HG02759 (cell line): ENCODE data around the gene BPI.
"Not testable (repeated sequence)": the region's sequence is repeated elsewhere in the genome, so short reads cannot be mapped to it uniquely, and the experiment has no call there.

ENCODE experiments used
- ATAC-seq: cut with Tn5 transposase; IDR thresholded peaks from one replicate; pipeline ENCODE4 v1.9.1; 2021; ENCODE audit warnings: mild to moderate bottlenecking, moderate library complexity; ENCODE audit not compliant: unreplicated experiment

Gene BPI

DNA sequence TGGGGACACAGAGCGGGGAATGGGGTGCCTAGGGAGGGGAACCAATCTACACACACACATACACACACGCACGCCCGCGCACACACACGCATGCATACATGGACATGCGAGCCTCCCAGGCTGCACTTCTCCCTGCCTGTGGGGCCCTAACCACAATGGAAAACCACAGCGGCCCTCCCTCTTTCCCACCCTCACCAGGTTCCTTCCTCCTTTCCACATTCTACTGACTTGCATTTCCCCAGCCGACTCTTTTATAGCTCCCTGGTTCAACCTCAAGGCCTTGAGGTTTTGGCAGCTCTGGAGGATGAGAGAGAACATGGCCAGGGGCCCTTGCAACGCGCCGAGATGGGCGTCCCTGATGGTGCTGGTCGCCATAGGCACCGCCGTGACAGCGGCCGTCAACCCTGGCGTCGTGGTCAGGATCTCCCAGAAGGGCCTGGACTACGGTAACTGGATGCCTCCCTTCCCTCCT, at the start of gene BPI:
Gene BPI (plus strand): TSS at position 249 of the 472 bp plus-strand sequence. CDS start 68 bp downstream, at position 317.
- no peak for ATAC-seq

DNA sequence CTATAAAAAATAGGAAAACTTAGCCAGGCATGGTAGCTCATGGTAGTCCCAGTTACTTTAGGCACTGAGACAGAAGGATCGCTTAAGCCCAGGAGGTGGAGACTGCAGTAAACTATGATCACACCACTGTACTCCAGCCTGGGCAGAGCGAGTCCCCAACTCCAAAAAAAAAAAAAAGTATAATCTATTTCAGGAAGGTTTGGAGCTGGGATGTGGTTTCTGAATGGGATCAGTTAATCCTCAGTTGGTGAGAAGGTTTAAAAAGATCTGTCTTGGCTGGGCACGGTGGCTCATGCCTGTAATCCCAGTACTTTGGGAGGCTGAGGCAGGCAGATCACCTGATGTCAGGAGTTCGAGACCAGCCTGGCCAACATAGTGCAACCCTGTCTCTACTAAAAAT, 49.3 kb upstream of the BPI start:
- not testable (repeated sequence) for ATAC-seq

DNA sequence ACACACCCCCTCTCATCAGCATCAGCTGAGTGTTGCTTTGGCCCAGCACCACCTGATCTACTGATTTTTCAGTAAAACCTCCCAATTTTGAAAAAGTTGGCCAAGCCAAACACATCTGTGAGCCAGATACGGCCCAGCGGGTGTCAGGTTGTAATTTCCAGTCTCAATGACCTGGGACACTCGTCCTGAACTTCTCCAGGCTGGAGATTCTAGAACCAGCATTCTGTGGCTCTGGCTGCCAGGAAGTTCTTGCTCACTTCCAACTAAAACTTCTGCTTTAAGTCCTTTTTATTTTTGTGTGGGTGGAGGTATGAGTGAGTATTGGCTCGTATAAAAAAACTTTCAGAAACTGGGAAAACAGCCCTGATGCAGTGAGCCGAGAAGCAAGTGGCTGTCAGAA, 48.6 kb upstream of the BPI start:
- no peak for ATAC-seq

DNA sequence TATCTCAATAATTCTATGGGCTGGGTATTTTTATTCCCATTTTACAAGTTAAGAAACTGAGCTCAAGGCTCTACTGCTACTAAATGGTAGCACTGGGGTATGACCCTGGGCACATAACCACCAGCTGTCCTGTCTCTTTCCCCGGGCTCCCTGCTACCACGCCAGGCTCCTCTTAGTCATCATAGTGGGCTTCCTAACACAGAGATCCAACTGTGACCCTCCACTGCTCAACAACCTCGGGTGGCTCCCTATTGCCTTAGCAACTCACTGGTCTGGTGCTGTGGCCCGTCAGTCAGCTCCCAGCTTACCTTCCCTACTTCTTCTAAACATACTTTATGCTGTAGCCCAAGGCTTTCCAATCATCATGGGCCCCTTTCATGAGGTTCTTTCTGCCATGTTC, 47.9 kb upstream of the BPI start:
- ATAC-seq, result no peak

DNA sequence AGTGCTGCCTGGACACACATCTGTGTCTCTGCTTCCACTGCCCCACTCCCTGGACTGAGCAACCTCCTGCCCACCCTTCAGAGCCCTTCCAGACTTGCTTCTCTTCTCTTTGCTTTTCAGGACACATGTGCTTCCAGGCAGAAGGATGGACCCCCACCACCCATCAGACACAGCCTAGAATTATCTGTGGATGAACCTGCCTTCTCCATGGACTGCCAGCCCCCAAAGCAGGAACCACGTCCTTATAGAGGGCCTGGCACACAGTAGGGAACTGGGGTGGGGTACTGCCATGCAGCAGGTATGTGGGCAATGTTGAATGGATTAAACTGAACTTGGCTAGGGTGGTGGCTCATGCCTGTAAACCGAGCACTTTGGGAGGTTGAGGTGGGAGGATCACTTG, 47.0 kb upstream of the BPI start:
- ATAC-seq, result no peak

DNA sequence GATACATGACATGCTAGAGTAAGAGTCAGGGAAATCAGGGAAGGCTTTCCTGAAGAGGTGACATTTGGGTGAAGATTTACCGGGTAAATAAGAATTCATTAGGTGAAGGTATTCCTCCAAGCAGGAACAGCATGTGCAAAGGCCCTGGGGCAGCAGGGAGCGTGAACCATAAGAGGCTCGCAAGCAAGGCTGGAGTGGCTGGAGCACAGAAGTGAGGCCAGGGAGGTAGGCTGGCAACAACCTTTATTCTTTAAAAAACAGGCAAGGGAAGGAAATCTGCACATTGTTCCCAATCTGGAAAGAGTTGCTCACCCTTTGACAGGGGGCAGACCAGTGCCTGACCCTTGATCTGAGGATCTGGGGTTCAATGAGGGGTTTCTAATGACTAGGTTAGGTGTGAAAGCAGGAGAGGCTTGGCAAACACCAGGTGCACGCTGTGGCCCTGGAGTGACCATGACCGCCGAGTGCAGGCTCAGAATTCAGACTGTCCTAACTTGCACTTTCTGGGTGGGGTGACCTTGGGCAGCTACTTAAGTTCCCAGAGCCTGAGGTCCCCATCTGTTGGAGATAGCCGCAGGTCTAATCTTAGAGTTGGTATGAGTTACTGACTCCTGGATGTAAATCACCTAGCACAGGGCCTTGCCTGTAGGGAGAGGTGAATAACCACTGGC, 45.3 kb upstream of the BPI start:
- no peak for ATAC-seq

DNA sequence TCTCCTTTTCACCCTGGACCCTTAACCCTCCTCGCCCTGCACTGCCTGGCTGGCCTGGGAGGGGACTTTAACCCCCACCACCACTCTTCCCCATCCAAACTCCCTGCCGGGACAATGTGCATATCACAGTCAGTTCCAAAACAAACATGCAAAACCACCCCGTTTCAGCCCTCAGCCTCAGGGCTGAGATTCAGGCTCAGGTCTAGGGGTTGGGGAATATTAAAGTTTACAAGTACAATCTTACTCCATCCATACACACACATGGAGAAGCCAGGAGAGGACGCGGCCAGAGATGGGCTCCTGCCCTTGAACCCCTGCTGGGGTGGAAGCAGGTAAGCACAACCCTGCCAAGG, 44.0 kb upstream of the BPI start:
- no peak for ATAC-seq

DNA sequence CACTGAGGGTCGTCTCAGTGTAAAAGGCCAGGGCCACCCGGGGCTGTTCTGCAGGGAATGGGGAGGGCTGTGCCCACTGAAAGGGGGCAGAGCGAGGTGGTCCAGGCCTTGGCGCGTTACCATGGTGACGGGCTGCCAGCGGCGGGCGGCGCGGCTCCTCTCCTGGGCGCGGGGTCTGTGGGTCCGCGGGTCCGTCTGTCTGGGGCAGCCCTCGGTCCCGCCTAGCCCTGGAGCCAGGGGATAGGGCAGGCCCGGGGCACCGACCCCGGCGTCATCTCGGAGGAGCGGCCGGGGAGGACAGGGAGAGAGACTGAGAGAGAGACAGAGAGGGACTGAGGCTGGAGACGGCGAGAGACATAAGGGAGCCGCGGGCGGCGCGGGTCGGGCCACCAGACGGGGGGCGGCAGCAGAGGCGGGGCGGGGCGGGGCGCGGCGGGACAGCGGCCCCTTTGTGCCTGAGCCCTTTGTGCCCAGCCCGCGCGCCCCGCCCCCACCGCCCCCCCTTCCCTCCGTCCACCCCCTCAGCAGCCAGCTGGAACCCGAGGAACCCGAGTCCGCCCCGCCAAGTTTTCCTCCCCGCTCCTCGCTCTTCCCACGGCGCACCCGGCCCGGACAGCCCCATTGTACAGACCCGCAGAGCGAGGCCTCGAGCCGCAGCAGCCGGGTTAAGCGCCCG, 43.4 kb upstream of the BPI start, which contains the start of gene KIAA1755:
Gene KIAA1755 (minus strand): TSS at position 358 of the 676 bp plus-strand sequence. CDS start 235 bp downstream, at position 123.
- ATAC-seq, result no peak

DNA sequence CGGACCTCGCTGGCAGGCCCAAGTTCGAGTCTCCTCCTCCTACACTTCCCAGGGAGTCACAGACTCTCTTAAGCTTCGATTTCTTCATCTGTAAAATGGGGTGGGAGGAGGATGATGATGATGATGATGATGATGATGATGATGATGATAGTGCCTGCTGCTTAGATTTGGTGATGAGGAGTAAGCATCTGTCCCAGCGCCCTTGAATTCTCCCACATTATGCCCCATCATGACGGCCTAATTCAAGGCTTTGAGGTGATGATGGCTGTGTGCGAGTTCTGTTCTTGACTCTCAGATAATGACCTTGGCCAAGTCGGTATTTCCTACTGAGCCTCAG, 42.9 kb upstream of the BPI start:
- no peak for ATAC-seq

DNA sequence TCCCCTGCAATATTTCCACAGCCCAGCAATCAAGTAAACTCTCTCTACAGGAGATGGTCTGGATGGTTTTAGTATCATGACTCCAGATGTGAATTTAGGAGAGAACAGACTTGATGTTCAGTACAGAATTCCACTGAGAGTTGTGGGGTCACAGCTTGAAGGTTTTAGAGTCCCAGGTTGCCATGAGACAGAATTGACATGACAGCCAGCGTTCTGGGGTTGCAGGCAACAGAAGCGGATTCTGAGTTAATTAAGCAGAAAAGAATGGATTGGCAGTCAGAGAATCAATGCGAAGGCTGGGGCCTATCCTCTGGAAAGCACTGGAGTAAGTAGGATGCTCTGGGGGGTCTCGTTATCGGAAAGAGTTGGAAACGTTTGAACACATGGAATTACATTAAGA, 41.0 kb upstream of the BPI start:
- ATAC-seq, result no peak

DNA sequence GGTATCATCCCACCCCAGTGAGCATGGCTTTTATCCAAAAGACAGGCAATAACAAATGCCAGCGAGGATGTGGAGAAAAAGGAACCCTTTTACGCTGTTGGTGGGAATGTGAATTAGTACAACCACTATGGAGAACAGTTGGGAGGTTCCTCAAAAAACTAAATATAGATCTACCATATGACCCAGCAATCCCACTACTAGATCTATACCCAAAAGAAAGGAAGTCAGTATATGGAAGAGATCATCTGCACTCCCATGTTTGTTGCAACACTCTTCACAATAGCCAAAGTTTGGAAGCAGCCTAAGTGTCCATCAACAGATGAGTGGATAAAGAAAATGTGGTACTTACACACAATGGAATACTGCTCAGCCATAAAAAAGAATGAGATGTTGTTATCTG, 37.5 kb upstream of the BPI start:
- ATAC-seq, result no peak

DNA sequence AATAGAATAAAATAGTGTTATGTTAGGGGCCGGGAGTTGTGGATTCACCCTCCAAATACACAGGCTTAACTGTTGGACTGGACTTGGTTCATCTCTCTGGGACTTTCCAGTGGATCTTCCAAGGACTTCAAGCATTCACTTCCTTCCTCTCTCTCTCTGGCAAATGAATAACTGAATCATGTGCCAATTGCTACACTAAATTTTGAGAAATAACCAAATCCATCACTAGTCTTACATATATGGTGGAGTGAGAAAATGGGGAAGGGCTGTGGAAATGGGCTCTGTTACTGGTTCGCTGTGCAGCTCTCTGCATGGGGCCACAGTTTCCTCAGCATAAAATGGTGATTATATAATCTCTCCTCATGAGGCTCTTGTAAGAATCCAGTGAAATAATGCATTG, 36.7 kb upstream of the BPI start:
- no peak for ATAC-seq

DNA sequence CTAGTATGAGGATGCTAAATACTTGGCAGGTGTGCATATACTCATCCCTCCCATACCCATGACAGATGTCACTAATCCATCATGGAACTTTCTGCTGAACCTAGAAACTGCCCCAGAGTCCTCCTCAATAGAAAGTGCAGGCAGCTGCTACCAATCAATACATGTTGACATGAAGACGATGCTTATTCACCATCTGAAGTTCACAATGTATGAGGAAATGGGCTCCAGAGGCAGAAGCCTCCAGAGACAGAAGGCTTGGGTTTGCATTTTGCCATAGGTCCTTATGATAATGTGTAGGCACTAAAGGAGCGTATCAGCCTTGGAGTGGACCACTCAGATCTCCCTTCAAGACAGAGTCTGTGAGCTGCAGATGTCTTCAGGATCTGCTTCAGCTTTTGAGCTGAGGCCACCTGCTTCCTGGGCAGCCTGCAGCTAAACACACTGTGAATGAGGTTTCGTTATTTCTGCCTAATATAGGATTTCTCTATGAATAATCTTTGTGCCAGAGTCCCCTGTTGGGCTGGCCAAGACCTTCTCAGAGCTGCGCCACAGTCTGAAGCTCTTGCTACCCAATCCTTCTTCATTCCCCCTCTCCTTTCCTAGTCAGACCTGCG, 35.9 kb upstream of the BPI start:
- no peak for ATAC-seq

DNA sequence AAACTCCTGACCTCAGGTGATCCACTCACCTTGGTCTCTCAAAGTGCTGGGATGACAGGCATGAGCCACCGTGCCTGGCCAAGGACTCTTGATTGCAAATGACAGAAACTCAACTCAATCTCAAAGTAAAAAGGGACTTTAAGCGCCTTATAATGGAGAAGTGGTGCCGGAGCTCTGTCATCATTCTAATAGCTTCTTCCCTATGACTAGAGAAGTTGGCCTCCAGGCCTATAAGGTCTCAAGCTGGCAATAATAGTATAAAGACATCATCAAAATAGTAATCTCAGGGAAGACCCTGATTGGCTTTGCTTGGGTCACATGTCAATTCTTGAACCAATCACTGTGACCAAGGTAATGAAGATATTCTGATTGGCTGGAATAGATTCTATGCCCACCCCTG, 34.9 kb upstream of the BPI start:
- no peak for ATAC-seq

DNA sequence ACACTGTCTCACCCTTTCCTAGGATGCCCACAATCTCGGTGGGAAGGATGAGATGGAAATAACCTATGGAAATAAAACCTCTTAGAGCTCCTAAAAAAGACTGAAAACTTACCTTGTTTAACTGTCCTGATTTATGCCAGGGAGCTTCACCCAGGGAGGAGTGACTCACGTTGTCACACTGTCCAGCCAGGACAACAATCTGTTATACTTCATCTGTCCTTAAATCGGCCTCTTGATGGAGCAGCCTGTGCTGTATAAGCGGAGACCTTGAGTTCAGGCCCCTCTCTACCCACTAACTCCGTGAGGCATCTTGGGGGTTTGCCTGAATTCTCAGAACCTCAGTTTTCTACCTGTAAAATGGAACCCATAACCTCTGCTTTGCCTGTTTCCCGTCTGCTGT, 34.2 kb upstream of the BPI start:
- no peak for ATAC-seq

DNA sequence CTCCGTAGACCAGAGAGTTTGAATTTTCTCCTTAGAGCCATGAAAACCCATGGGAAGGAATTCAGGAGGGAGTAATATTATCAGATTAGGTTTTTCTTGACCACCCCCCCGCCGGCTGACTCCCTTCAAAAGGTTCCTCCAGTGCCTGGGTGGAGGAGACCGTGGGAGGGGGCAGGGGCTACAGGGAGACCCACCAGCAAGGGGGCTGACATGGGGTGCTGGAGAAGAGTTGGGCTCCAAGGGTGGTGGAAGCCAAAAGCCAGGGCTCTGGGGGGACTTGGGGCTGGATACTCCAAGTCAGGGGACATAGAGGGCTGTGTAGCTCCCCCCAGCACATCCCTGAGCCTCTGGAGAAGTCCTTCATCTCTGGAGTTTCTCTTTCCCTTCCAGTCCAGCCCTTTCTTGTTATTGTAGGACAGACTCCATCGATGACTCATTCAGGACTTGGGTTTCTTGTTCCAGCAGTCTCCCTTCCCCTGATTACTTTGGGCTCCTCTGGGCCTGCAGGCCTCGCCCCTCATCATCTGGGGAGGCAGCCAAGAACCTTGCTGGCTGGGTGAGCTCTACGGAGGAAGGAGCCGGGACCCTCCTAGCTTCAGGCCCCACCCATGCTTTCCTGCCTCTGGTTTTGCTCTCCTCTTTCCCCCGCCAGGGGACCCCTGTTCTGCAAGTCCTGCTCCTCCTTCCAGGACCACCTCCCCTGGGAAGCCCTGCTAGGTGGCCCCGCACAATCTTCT, 32.9 kb upstream of the BPI start:
- no peak for ATAC-seq

DNA sequence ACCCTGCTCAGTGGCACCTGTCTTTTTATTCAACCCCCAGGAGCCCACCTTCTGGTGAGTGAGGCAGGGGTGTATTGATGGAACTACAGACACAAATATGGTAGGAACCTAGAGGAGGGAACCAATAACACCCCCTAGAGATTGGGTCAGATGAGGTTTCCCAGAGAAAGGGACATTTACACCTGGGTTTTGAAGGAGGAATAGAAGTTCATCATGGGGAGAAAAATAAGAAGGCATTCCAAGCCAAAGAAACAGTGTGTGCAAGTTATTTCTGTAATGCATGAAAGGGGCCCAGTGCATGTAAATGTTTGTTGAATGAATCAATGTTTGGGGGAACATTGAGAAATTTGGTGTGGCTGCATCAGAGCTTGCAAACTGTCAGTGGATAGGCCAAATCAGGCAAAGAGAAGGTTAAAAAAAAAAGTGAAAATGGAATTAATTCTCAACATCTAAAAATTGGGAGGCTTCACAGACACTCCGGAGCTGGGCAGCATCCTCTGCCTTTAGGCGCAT, 32.3 kb upstream of the BPI start:
- ATAC-seq, result no peak

DNA sequence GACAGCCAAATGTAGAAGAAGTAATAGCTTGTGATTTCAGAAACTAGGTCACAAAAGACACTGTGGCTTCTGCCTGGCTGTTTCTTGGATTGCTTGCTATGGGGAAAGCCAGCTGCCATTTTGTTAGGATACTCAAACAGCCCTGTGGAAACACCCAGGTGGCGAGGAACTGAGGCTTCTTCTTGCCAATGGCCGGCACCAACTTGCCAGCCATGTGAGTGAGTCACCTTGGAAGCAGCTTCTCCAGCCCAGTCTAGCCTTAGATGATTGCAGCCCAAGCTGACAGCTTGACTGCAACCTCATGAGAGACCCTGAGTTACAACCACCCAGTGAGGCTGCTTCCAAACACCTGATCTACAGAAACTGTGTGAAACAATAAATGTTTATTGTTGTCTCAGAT, 31.6 kb upstream of the BPI start:
- no peak for ATAC-seq

DNA sequence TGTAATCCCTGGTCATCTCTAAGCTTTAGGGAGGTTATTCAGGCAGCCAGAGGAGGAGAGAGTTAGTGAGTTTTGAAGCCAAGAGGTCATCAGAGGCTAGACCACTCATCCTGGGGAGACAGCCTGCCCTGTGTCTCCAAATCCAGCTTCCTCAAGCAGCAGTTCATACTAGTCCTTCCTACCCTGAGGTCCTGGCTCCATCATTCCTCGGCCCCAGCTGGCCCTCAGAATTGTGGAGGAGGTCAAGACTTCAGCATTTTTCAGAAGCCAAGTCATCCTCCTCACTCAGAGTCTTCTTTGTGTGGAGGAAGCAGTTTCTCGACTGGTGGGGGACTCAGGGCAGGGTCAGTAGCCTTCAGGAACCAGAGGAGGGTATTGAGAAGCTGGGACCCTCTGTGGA, 31.0 kb upstream of the BPI start:
- ATAC-seq, result no peak

DNA sequence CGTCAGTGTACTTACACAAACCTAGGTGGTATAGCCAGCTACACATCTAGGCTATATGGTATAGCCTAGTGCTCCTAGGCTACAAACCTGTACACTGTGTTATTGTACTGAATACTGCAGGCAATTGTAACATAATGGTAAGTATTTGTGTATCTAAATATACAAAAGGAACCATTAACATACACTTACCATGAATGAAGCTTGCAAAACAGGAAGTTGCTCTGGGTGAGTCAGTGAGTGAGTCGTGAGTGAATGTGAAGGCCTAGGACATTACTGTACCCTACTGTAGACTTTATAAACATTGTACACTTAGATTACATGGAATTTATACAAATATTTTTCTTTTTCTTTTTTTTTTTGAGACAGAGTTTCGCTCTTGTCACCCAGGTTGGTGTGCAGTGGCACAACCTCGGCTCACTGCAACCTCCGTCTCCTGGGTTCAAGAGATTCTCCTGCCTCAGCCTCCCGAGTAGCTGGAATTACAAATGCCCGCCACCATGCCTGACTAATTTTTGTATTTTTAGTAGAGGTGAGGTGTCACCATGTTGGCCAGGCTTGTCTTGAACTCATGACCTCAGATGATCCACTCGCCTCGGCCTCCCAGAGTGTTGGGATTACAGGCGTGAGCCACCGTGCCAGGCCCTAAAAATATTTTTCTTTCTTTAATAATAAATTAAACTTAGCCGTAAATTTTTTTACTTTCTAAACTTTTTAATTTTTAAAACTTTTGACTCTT, 28.0 kb upstream of the BPI start:
- no peak for ATAC-seq

DNA sequence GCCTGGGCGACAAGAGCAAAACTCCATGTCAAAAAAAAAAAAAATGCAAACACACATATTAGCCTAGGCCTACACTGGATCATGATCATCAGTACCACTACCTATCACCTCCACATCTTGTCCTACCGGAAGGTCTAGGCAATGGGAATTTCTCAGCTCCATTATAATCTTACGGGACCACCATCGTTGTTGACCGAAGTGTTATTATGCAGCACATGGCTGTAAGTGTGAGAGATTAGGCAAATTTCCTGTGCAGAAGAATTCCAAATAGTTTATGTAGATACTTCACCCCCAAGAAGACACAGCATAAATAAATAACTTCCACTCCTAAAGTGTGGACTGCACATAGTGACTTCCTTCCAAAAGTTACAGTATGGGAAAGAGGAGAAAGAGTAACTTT, 26.7 kb upstream of the BPI start:
- no peak for ATAC-seq
